Lung (tissue), 12 donors: ENCODE data around the gene USP38. TPM values are rescaled to one million over a fixed set of nuclear protein-coding genes. Genes with fewer than 3 reads are reported as not detected.

ENCODE experiments used
- ATAC-seq: fragments of 200-7000 bp; cut with Tn5 transposase; one replicate; pipeline ENCODE4 v1.9.1; 2020; ENCODE audit warnings: moderate number of reproducible peaks; ENCODE audit not compliant: insufficient read depth, low FRiP score
- DNase-seq, 3 donors: peaks; one replicate each; pipeline ENCODE4 v3.0.0-alpha.2; 2013 to 2017
- H3K27ac ChIP-seq, 2 donors: one replicate each; pipeline ENCODE4 v1.5.1; 2013; ENCODE audit warnings: mild to moderate bottlenecking in 2 of 2, moderate library complexity in 2 of 2, control low read depth in 1 of 2, inconsistent platforms in 1 of 2, low read depth in 1 of 2, low read length in 1 of 2
- H3K27me3 ChIP-seq, 3 donors: one replicate each; pipeline ENCODE4 v1.5.1; 2013; ENCODE audit warnings: low read length in 2 of 3; ENCODE audit not compliant: control insufficient read depth in 3 of 3, insufficient read depth in 3 of 3
- H3K36me3 ChIP-seq, 4 donors: one replicate each; pipeline ENCODE4 v1.5.1; 2013; ENCODE audit warnings: low read length in 4 of 4, mild to moderate bottlenecking in 1 of 4, moderate library complexity in 1 of 4; ENCODE audit not compliant: control insufficient read depth in 4 of 4, insufficient read depth in 4 of 4
- H3K4me1 ChIP-seq, 5 donors: one replicate each; pipeline ENCODE4 v1.5.1; 2013; ENCODE audit warnings: low read length in 5 of 5, mild to moderate bottlenecking in 2 of 5, moderate library complexity in 1 of 5; ENCODE audit not compliant: control insufficient read depth in 5 of 5, insufficient read depth in 5 of 5
- H3K4me3 ChIP-seq: one replicate; pipeline ENCODE4 v1.5.1; 2013; ENCODE audit warnings: mild to moderate bottlenecking, control low read depth, moderate library complexity
- H3K9ac ChIP-seq, 2 donors: one replicate each; pipeline ENCODE4 v1.5.1; 2013; ENCODE audit warnings: low read length in 2 of 2, control low read depth in 1 of 2; ENCODE audit not compliant: insufficient read depth in 1 of 2
- H3K9me3 ChIP-seq, 4 donors: one replicate each; pipeline ENCODE4 v1.5.1; 2013; ENCODE audit warnings: low read length in 3 of 4, mild to moderate bottlenecking in 1 of 4, moderate library complexity in 1 of 4; ENCODE audit not compliant: control insufficient read depth in 4 of 4, insufficient read depth in 3 of 4
- CTCF ChIP-seq: IDR thresholded peaks from 2 replicates; pipeline ENCODE4 v1.5.1; 2012; ENCODE audit warnings: mild to moderate bottlenecking; ENCODE audit errors: control extremely low read depth, extremely low read depth
- WGBS, 2 donors: extraction: QIAGEN DNeasy Blood & Tissue Kit; methylation state at CpG; one replicate each; pipeline ENCODE4 v1.1.7; 2013; 5-methylcytosine and 5-hydroxymethylcytosine counted together
- polyA plus RNA-seq, 2 donors: library from polyadenylated mRNA; stranded (reverse); fragments of 200-250 nt; gene quantifications; one replicate each; pipeline ENCODE4 v1.2.1, GENCODE V29; 2013
- total RNA-seq, 2 donors: library from RNA; depleted of rRNA in 1 of 2; stranded (reverse); fragments of >200 nt in 1 of 2; gene quantifications; one replicate each; pipeline ENCODE4 v1.2.1, GENCODE V29; 2014 to 2021
- donor health status: control.
- donor health status: control.
- donor health status: Bipolar disorder and iron deficiency.
- donor health status: healthy.
- donor health status: DM: yes; HTN: yes; CAD: no.

Gene USP38
- total and polyA plus RNA-seq, 4 donors = 6.1 to 34.5 (median 18.8) TPM

GRCh38 chr4:143207555-143207954 lies 22.8 kb downstream of the USP38 start:
- DNase-seq = peak in 2 of 3 donors; percentile 49 to 69
- peaks cover 3 to 17% (median 10%) of the 10 kb centered on the region in 4 donors for H3K36me3 ChIP-seq
- 23 to 36% methylated on average over 1 of the region's 1 CpG for WGBS, 2 donors

GRCh38 chr4:143212566-143212965 lies 27.8 kb downstream of the USP38 start:
- no peaks in the 10 kb centered on the region for H3K27me3 ChIP-seq
- no peak overlapping the region for H3K9ac ChIP-seq
- DNase-seq = peak; percentile 12 to 67 (median 63)
- H3K36me3 ChIP-seq = peaks cover 5 to 19% (median 15%) of the 10 kb centered on the region in 4 donors
- 45 to 83% methylated on average over 2 of the region's 2 CpGs for WGBS, 2 donors
- no peak overlapping the region for H3K4me3 ChIP-seq
- peaks cover 0 to 11% (median 4%) of the 10 kb centered on the region in 5 donors for H3K4me1 ChIP-seq
- ATAC-seq = no peak
- no peak for TF ChIP-seq CTCF
- H3K27ac ChIP-seq = no peak overlapping the region
- no peaks in the 10 kb centered on the region for H3K9me3 ChIP-seq

More at GRCh38 chr4:143207555-143207954, 22.8 kb downstream of the USP38 start:
- H3K4me3 ChIP-seq = no peak overlapping the region
- TF ChIP-seq CTCF = no peak
- ATAC-seq = no peak
- H3K27ac ChIP-seq = no peak overlapping the region
- no peak overlapping the region for H3K9ac ChIP-seq
- H3K27me3 ChIP-seq = no peaks in the 10 kb centered on the region
- H3K4me1 ChIP-seq = peaks cover 0 to 21% (median 5%) of the 10 kb centered on the region in 5 donors
- H3K9me3 ChIP-seq = no peaks in the 10 kb centered on the region

DNA sequence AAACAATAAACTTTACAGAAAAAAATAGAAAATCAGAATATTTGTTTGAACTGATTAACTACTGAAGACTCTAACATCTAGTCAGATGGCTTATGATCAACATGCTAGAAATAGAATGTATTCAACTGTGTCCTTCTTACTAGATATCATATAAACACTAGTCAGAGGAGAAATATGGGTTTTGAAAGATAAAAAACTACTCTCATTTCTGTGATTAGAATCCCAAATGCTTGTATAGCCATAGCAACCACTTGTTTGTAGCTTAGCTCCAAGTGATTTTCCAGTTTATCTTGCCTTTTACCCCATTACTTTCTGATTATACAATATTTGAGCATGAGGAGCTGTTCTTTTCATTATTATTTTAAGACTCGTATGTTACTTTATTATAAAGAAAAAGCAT lies 31.2 kb downstream of the USP38 start:
- Histone ChIP-seq H3K4me3 (no peak overlapping the region), H3K9me3 (no peaks in the 10 kb centered on the region), H3K36me3 (peaks cover 6 to 17% (median 15%) of the 10 kb centered on the region in 4 donors), H3K27ac (no peak overlapping the region), H3K27me3 (no peaks in the 10 kb centered on the region), H3K4me1 (peaks cover 0 to 11% (median 4%) of the 10 kb centered on the region in 5 donors), H3K9ac (no peak overlapping the region)
- TF ChIP-seq CTCF = no peak
- 71 to 83% methylated on average over 1 of the region's 1 CpG for whole genome bisulfite sequencing, 2 donors
- DNase-seq = peak in 2 of 3 donors; percentile 18 to 19
- no peak for ATAC-seq

DNA sequence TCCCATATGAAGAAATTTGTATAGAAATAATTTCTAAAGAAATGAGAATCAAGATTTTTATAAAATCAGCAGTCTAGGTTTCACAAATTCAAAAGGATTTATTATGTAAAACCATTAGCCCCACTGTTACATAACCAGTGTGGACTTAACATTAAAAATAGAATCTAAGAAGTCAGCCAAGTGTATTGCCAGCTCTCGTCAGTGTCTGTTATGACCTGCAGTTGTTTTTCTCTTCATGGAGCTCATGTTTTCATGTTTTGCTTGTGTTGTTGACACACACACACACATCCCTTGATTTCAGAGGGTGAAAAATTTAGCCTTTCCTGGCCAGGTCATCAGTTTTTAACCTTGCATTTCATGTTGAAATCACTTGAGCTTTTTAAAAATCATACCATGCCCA lies 39.5 kb downstream of the USP38 start:
- Histone ChIP-seq H3K4me3 (no peak overlapping the region), H3K27ac (no peak overlapping the region), H3K36me3 (peaks cover 3 to 8% (median 6%) of the 10 kb centered on the region in 4 donors), H3K27me3 (no peaks in the 10 kb centered on the region), H3K4me1 (peaks cover 0 to 10% (median 0%) of the 10 kb centered on the region in 5 donors), H3K9me3 (no peaks in the 10 kb centered on the region), H3K9ac (no peak overlapping the region)
- 42 to 69% methylated on average over 1 of the region's 1 CpG for WGBS, 2 donors
- ATAC-seq (no peak), DNase-seq (peak in 2 of 3 donors; percentile 41 to 77)
- no peak for TF ChIP-seq CTCF
